Stimulated activated CD4-positive, alpha-beta T cell treated with anti-CD3 and anti-CD28 coated beads, Interleukin-1b, Interleukin-23, amount 100 ng/mL, for 4 hours (primary cell): ENCODE measurements around the gene SETDB2.

ENCODE experiments used
- DNase-seq, 2 donors: peaks; one replicate each; pipeline ENCODE4 v3.0.0-alpha.2; 2020; ENCODE audit warnings: low read depth in 2 of 2

The SETDB2 gene

GRCh38 chr13:49530457-49530856, 86.4 kb downstream of the SETDB2 start:
- no peak for DNase-seq

DNA sequence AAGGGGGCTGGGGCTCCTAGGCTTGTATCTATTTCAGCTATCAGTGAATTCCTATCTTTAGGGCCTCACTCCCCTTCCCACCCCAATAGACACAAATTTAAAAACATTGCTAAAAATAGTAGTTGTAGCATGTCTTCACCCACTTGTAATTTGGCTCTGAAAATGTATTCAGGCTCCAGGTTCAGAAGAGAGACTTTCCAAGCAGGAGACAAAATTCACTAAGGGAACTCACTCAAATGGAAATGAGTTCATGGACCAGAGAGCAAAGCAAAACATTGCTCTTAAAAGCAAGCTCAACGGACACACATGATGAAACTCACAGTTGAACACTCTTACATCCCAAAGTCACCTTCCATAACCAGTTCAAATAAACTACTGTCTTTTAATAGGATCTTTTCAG, 88.5 kb downstream of the SETDB2 start:
- no peak for DNase-seq

DNA sequence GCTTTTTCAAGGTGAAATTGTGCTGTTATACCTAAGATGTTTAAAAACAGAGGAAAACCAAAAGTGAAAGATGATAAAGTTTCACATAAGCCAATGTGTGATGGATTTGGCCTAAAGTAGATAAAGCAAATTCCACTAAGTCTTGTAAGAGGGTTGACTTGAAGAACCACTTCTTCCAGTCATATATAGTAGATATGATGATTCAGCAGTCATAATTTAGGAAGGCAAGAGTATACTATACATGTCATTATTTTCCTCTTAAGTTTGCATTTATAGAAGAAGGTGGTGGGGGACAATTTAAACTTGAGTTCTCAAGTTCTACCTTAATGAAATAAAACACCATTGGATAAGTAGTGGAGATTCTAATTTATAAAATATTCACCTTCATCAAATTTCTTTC, 88.9 kb downstream of the SETDB2 start:
- no peak for DNase-seq

GRCh38 chr13:49533591-49534269, 89.7 kb downstream of the SETDB2 start:
- no peak for DNase-seq

GRCh38 chr13:49536144-49536873, 92.2 kb downstream of the SETDB2 start:
- DNase-seq = no peak

DNA sequence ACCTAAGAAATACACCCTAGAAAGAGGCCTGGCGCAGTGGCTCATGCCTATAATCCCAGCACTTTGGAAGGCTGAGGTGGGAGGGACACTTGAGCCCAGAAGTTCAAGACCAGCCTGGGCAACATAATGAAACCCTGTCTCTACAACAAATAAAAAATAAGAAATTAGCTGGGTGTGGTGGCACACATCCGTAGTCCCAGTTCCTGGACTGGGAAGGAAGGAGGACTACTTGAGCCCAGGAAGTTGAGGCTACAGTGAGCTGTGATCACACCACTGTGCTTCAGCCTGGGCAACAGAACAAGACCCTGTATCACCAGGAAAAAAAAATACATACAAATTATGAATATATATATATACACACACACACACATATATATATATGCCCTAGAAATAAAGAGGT, 94.3 kb downstream of the SETDB2 start:
- no peak for DNase-seq

DNA sequence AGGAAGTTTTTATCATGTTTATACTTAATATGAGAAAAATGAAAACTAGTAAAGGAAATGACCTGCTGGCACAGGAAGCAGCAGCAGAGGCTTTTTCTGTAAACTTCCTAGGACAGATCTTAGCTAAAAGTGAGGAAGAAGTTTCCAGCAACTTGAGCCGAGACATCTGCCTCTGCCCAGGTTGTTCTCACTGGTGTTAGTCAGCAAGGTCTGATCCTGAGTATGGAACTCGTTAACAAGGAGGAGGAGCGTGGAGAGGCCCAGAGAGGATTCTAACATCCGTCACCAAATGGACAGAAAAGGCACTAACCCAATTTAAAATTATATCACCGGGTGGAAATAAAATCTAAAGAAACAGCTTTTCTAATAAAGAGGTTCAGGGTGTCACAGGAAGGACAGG, 95.2 kb downstream of the SETDB2 start:
- no peak for DNase-seq

DNA sequence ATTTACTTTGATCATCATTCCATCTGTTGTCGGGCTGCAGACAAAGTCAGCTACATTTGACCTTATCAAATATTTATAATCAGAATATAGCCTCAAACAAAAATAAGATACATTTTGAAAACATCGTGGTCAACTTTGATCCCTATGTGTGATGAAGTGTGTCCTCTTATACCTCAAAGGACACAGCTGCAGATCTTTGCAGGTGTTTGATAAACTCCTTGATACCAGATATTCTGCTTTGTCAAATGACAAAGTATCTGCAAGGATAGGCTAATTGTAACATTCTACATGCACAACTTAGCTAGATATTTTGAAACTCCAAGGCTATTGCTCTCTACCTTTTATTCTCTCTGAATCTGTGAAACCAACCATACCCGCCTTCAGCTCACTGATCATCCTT, 95.7 kb downstream of the SETDB2 start:
- no peak for DNase-seq

DNA sequence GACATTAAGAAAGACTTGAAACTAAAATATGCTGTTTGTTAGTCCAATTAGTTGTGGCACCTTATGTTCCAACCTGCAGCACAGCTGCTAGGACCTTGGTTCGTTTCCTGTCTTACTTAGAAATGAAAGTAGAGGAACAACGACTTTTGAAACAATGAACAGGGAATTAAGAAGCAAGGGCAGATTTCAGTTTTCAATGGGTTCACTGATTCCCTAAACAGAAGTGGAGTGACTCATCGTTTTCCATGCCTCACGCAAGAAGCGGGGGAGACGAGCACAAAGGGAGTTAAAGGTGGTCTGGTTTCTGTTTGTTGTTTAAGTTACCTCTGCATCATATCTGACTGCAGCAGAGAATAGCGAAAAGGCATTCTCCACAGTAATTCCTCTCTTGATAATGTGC, 96.5 kb downstream of the SETDB2 start:
- DNase-seq = no peak

- no peak for DNase-seq
Observed at GRCh38 chr13:49543656-49544055, 99.6 kb downstream of the SETDB2 start.
